Left renal cortex interstitium (tissue), 4 donors: ENCODE data around the gene GATA6. TPM values are rescaled to one million over a fixed set of nuclear protein-coding genes. Genes with fewer than 3 reads are reported as not detected.

Experiments used
- DNase-seq, 4 donors: peaks; one replicate each; pipeline ENCODE4 v3.0.0-alpha.2; 2013; ENCODE audit warnings: low read depth in 4 of 4, low spot score in 2 of 4, missing footprints in 1 of 4
- polyA plus RNA-seq, 4 donors: library from polyadenylated mRNA; unstranded; fragments of 120-200 nt; gene quantifications; one replicate each; pipeline ENCODE4 v1.2.1, GENCODE V29; 2013; ENCODE audit not compliant: insufficient read length in 4 of 4

Gene GATA6
- polyA plus RNA-seq, 4 donors, result 8.0 to 13.8 (median 9.2) TPM

GRCh38 chr18:22233266-22233665 is 63.9 kb downstream of the GATA6 start:
- no peak for DNase-seq

GRCh38 chr18:22238036-22238435 is 68.6 kb downstream of the GATA6 start:
- no peak for DNase-seq

GRCh38 chr18:22238681-22239080 is 69.3 kb downstream of the GATA6 start:
- DNase-seq, result no peak

- no peak for DNase-seq
These were observed 72.6 kb downstream of the GATA6 start for GRCh38 chr18:22241921-22242361.

- no peak for DNase-seq
These were observed 74.1 kb downstream of the GATA6 start for GRCh38 chr18:22243513-22243912.

- DNase-seq, result no peak
These were observed 80.6 kb downstream of the GATA6 start for GRCh38 chr18:22250026-22250425.

DNA sequence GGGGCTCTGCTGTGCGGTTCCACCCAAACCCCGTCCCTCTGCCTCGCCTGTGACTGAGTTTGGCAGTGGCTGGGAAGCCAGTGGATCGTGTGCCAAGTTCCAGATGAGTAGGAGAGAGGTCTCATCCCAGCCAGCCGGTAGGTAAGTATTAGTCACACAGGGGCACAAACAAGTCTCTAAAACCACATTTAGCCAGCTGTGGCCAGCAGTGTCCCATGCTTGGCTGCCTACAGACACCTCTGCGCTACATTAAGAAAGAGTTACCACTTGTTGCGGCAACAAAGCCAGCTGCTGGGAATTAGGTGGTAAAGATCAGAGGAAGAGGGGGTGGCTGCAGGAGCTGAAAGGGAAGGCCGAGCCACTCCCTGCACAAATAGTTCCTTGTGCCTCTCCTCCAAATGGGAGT is 81.2 kb downstream of the GATA6 start:
- DNase-seq, result no peak

Other genes with a start within 250 kb of the GATA6 start
- under 1 TPM in 2 of 4 donors, not detected in 2; 0.05 to 0.06 TPM for gene CTAGE1, start 248.3 kb downstream of the GATA6 start, polyA plus RNA-seq